NB4 (cell line): ENCODE measurements around the gene OCIAD1.
"Not testable (repeated sequence)": the region's sequence is repeated elsewhere in the genome, so short reads cannot be mapped to it uniquely, and the experiment has no call there.

Experiments used
- DNase-seq: peaks from one replicate; pipeline ENCODE4 v3.0.0; 2010; ENCODE audit warnings: low read depth
- H3K4me3 ChIP-seq: one replicate; pipeline ENCODE4 v1.5.1; 2011; ENCODE audit warnings: mild to moderate bottlenecking, low read depth, low read length, moderate library complexity
- CTCF ChIP-seq: IDR thresholded peaks from one replicate; pipeline ENCODE4 v1.5.1; 2012; ENCODE audit warnings: low read depth, low read length
- MAX ChIP-seq: IDR thresholded peaks from 2 replicates; pipeline ENCODE4 v1.6.1; 2011; ENCODE audit warnings: low read depth, low read length
- MYC ChIP-seq: IDR thresholded peaks from 2 replicates; pipeline ENCODE4 v1.6.1; 2011; ENCODE audit warnings: low read depth, low read length
- POLR2A ChIP-seq: IDR thresholded peaks from 2 replicates; pipeline ENCODE4 v1.6.1; 2011; ENCODE audit warnings: mild to moderate bottlenecking; ENCODE audit not compliant: insufficient read length; ENCODE audit errors: extremely low read depth

The OCIAD1 gene

GRCh38 chr4:48832571-48832970 lies 1.7 kb downstream of the OCIAD1 start:
- H3K4me3 ChIP-seq, result peak overlapping the region; percentile 82
- no peak for DNase-seq
- TF ChIP-seq CTCF, result no peak
- no peak for TF ChIP-seq MAX
- no peak for TF ChIP-seq POLR2A
- no peak for TF ChIP-seq MYC

GRCh38 chr4:48836658-48837057 lies 5.8 kb downstream of the OCIAD1 start:
- no peak for DNase-seq
- no peak overlapping the region for H3K4me3 ChIP-seq
- TF ChIP-seq MAX, result no peak
- no peak for TF ChIP-seq POLR2A
- TF ChIP-seq MYC, result no peak
- no peak for TF ChIP-seq CTCF

GRCh38 chr4:48841045-48841827 lies 10.3 kb downstream of the OCIAD1 start:
- TF ChIP-seq MYC (no peak), CTCF (no peak), POLR2A (no peak), MAX (no peak)
- no peak for DNase-seq
- H3K4me3 ChIP-seq, result no peak overlapping the region

GRCh38 chr4:48844843-48845242 lies 14.0 kb downstream of the OCIAD1 start:
- no peak overlapping the region for H3K4me3 ChIP-seq
- no peak for DNase-seq
- no peak for TF ChIP-seq POLR2A
- TF ChIP-seq CTCF, result no peak
- TF ChIP-seq MAX, result no peak
- no peak for TF ChIP-seq MYC

- not testable (repeated sequence) for H3K4me3 ChIP-seq, DNase-seq
Observed at GRCh38 chr4:48848799-48849198, 17.9 kb downstream of the OCIAD1 start.

- no peak for DNase-seq
- no peak overlapping the region for H3K4me3 ChIP-seq
- TF ChIP-seq CTCF (no peak), POLR2A (no peak), MAX (no peak), MYC (no peak)
Observed at GRCh38 chr4:48851651-48852050, 20.8 kb downstream of the OCIAD1 start.
